HG02973 (cell line): ENCODE data around the gene CALN1.

Experiments
- ATAC-seq: cut with Tn5 transposase; IDR thresholded peaks from one replicate; pipeline ENCODE4 v1.9.1; 2021; ENCODE audit warnings: moderate library complexity; ENCODE audit not compliant: unreplicated experiment

CALN1 gene

DNA sequence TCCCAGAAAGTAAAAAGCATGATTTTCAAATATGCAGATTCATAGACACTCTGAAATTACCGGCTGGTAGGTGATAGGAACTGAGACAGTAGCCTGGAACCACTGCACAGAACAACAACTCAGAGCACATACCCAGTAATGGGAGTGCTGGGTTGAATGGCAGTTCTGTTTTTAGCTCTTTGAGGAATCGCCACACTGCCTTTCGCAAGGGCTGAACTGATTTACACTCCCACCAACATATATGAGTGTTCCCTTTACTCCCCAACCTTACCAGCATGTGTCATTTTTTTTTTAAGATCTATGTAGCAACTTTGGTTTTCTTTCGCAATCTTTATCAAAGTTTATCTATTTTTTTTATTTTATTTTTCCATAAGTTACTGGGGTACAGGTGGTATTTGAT is 358.8 kb downstream of the CALN1 start:
- no peak for ATAC-seq

- ATAC-seq: no peak
Measured at GRCh38 chr7:72048420-72048819, 363.7 kb downstream of the CALN1 start.

DNA sequence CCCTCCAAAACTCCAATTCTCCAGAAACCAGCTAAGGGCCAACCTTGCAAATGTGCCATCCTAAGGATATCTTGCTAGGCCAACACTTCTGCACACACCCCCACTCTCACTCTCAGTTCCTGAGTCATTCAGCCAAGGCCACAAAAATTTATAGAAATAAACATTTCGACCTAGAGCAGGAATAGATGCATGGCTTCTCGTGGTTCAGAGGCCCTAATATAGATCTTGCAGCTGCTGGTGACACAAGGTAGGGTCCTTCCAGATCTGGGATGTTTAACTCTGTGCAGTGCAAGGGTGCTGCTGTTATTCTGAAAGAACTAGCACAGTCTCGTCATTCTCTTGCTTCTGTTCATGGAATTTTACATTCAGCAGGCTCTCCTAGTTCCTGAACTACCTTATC is 369.3 kb downstream of the CALN1 start:
- ATAC-seq: no peak

- ATAC-seq: no peak
Measured at GRCh38 chr7:72040641-72041040, 371.5 kb downstream of the CALN1 start.

GRCh38 chr7:72039460-72039859 is 372.7 kb downstream of the CALN1 start:
- ATAC-seq: no peak

- no peak for ATAC-seq
Measured at GRCh38 chr7:72038022-72038732, 374.0 kb downstream of the CALN1 start.

DNA sequence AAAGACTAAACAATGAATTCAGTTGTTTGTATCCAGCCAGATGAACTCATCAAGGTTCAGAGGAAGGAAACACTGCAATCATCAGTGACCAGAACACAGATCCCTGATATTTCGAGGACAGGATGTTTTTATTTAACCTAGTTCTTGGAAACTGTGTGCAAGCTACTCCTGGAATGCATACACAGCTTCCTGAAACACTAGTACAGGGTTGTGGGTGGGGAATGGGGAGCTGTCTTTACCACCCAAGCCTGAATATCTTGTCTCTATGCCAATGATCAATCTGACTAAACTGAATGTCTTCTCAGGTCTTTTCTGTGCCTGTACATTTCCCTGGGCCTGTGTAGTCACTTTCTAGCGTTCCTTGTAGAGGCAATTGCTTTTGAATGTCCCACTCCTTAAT is 374.6 kb downstream of the CALN1 start:
- ATAC-seq: no peak

DNA sequence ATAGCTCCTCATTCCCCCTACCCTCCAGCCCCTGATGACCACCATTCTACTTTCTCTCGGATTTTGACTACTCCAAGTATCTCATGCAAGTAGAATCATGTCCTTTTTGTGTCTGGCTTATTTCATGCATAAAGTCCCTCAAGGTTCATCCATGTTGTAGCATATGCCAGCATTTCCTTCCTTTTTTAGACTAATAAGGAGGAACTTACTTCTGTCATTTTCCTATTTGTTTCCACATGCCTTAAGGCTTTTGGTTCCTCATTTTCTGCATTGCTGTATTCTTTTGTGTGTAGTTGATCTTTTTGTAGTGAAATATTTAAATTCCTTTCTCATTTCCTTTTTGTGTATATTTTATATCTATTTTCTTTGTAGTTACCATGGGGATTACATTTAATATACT is 376.9 kb downstream of the CALN1 start:
- no peak for ATAC-seq

GRCh38 chr7:72032934-72033333 is 379.2 kb downstream of the CALN1 start:
- ATAC-seq: no peak

GRCh38 chr7:72030994-72031667 is 381.0 kb downstream of the CALN1 start:
- no peak for ATAC-seq

- ATAC-seq: no peak
Measured at GRCh38 chr7:72028267-72028666, 383.9 kb downstream of the CALN1 start.

GRCh38 chr7:72025381-72025960 is 386.7 kb downstream of the CALN1 start:
- ATAC-seq: no peak

- no peak for ATAC-seq
Measured at GRCh38 chr7:72023926-72024325, 388.2 kb downstream of the CALN1 start.

DNA sequence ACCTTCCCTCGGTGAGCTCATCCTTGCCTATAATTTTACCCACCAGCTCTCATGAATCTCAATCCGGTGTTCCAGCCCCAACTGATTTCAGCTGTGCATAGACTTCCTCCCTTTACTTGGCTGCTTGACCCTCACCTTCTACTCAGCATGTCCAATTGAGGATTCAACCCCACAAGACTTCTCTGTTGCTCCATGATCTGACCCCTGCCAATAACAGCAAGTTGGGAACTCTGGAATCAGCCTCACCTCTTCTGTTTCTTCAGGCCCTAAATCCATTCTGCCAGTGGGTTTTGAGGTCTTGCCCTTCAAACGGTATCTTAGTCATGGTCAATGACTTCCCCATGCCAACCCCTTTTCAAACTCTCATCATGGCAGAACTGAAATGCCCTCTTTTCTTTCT is 390.4 kb downstream of the CALN1 start:
- ATAC-seq: no peak

DNA sequence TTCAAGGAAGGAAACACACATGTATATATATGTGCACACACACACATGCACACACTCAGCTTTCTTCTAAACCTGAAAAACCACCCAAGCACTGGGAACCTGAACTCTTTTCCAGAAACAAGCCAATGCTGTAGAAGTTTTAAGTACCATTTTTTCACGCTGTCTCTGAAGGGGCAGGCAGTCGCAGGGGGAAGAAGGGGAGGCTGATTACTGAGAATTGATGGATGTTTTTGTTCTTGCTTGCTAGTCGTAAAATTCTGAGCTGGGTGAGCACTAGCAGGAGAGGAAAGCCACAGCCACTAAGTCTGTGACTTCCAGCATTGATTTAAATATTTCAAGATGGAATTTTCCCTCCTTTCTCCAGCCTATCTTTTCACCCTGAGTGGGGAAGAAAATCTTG is 391.8 kb downstream of the CALN1 start:
- no peak for ATAC-seq

GRCh38 chr7:72019436-72019835 is 392.7 kb downstream of the CALN1 start:
- ATAC-seq: no peak

DNA sequence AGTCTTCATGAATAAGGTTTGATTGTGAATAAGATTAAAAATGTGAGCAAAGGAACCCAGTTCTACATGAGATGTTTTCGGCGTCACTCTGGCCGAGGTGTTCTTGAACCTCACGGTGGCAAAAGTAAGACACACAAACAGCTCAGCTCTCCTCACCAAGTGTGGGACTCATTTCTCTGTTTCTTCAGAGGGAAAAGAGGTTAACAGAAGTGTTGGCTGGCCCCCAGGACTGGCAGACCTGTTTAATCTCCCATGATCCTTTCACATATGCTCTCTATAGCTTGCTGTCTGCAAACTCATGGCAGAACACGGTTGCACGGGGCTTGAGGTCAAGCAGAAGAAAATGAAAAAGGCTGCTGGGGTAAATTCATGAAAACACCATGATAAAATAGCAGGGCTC is 394.4 kb downstream of the CALN1 start:
- ATAC-seq: no peak

DNA sequence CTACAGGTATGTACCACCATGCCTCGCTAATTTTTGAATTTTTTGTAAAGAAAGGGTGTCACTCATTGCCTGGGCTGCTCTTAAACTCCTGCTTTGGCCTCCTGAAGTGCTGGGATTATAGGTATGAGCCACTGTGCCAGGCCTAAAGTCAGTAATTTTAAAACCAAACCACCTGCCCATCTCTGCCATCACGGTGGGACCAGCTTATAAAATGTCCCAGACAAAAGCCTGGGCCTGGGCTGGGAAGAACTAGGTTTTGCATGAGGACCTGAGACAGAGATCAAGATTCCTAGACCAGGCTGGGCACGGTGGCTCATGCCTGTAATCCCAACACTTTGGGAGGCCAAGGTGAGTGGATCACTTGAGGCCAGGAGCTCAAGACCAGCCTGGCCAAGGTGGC is 395.6 kb downstream of the CALN1 start:
- ATAC-seq: no peak

- ATAC-seq: no peak
Measured at GRCh38 chr7:72015136-72015535, 397.0 kb downstream of the CALN1 start.

DNA sequence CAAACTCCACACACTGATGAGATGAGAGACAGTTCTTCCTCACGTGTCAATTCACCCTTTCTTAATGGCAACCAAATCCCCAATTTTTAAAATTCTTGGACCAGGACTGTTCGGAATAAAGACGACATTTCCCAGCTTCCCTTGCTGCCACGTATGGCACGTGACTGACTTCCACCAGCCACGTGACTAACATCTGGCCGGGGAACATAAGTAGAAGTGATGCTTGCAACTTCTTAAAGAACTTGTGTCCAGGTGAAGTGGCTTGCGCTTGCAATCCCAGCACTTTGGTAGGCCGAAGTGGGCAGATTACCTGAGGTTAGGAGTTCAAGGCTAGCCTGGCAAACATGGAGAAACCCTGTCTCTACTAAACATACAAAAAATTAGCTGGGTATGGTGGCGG is 405.1 kb downstream of the CALN1 start:
- no peak for ATAC-seq

- no peak for ATAC-seq
Measured at GRCh38 chr7:72003236-72003635, 408.9 kb downstream of the CALN1 start.

DNA sequence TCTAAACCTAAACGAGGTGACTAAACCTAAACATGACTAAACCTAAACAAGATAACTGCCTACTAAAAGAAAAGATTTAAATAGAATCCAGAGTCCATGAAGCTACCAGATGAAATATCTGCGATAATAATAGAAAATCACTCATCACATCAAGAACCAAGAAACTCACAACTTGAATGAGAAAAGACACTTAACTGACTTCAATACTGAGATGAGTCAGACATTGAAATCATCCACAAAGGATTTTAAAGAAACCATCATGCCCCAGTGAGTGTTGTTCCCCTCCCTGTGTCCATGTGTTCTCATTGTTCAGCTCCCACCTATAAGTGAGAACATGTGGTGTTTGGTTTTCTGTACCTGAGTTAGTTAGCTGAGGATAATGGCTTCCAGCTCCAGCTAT is 416.0 kb downstream of the CALN1 start:
- no peak for ATAC-seq
